Activated gamma-delta T cell treated with anti-CD3 and anti-CD28 coated beads, Interleukin-2, amount 50 U/mL, for 16 hours (primary cell): ENCODE results near the gene GBP6.
"Not testable (repeated sequence)": the region's sequence is repeated elsewhere in the genome, so short reads cannot be mapped to it uniquely, and the experiment has no call there.

ENCODE experiments used
- DNase-seq: peaks from one replicate; pipeline ENCODE4 v3.0.0-alpha.2; 2020; ENCODE audit warnings: low read depth

GBP6 gene

GRCh38 chr1:89373810-89374209 lies 10.0 kb downstream of the GBP6 start:
- not testable (repeated sequence) for DNase-seq

- DNase-seq: no peak
Observed at GRCh38 chr1:89378001-89378400, 14.1 kb downstream of the GBP6 start.

DNA sequence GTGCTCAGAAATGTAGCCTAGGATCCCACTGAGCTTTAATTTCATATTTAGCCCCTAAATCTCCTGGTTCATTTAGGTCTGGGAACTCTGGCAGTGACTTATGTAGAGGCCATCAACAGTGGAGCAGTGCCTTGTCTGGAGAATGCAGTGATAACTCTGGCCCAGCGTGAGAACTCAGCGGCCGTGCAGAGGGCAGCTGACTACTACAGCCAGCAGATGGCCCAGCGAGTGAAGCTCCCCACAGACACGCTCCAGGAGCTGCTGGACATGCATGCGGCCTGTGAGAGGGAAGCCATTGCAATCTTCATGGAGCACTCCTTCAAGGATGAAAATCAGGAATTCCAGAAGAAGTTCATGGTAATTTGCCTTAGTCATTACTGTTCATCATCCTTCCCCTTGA lies 17.8 kb downstream of the GBP6 start:
- no peak for DNase-seq

GRCh38 chr1:89382479-89382878 lies 18.6 kb downstream of the GBP6 start:
- DNase-seq: no peak

- DNase-seq: no peak
Observed at GRCh38 chr1:89383185-89383584, 19.3 kb downstream of the GBP6 start.

DNA sequence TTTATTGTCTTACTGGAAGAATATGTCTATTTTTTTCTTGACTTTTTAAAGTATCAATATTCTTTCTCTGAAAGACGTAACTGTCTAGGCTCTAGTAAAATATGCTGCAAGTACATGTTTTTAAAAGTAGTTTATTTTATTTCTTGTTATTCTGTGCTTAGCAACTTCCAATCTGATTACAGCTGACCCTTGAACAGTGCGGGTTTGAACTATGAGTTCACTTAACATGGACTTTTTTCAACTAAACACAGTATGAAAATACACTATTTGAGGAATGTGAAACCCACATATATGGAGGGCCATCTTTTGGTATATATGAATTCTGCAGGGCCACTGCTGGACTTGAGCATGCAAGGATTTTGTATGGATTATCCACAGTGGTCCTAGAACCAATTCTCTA lies 26.8 kb downstream of the GBP6 start:
- DNase-seq: no peak

- DNase-seq: no peak
Observed at GRCh38 chr1:89391686-89392085, 27.8 kb downstream of the GBP6 start.

GRCh38 chr1:89394851-89395250 lies 31.0 kb downstream of the GBP6 start:
- DNase-seq: no peak

DNA sequence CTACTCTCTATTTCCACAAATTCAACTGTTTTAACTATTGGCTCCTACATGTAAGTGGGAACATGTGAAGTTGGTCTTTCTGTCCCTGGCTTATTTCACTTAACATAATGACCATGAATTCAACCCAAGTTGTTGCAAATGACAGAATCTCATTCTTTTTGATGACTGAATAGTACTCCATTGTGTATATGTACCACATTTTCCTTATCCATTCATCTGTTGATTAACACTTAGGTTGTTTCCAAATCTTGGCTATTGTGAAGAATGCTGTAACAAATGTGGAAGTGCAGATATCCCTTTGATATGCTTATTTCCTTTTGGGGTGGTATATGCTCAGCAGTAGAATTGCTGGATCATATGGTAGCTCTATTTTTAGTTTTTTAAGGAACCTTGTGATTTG lies 33.0 kb downstream of the GBP6 start:
- no peak for DNase-seq

- no peak for DNase-seq
Observed at GRCh38 chr1:89405275-89405929, 41.5 kb downstream of the GBP6 start.

- no peak for DNase-seq
Observed at GRCh38 chr1:89407360-89407759, 43.5 kb downstream of the GBP6 start.

GRCh38 chr1:89407768-89408167 lies 43.9 kb downstream of the GBP6 start:
- not testable (repeated sequence) for DNase-seq

DNA sequence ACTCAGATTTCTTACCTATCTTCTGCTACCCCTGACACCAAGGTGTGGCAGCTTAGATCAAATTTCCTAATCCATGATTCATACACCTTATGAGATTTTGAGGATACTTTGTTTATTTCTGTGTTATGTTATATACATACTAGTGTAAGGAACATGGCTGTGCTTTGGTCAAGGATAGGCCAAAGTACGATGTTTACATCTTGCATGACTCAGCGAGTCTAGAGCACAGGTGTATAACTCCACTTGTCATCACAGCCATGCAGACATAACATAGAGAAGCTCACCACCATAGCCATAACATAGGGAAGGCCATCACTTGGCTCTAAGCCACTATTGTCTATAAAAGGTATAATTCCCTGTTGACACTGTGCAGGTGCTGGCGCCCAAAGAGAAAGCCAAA lies 61.2 kb downstream of the GBP6 start:
- DNase-seq: no peak

- no peak for DNase-seq
Observed at GRCh38 chr1:89429062-89429461, 65.2 kb downstream of the GBP6 start.

DNA sequence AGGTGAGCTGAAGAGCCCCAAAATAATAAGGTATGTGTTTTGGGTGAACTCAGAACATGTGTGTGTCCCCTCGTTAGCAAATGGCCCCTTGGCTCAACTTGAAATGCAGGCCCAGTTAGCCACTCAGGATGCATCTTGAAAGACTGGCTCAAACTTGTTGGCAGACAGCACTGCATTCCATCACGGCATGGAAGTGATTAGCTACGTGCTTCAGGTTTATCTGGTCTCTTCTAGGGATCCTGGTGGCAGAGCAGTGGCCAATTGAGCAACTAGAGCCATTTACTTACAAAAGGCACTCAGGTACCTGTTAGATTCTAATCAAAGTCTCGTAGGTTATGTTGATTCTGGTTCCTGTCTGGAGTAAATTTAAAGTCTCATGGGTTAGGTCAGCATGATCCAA lies 65.8 kb downstream of the GBP6 start:
- DNase-seq: not testable (repeated sequence)

DNA sequence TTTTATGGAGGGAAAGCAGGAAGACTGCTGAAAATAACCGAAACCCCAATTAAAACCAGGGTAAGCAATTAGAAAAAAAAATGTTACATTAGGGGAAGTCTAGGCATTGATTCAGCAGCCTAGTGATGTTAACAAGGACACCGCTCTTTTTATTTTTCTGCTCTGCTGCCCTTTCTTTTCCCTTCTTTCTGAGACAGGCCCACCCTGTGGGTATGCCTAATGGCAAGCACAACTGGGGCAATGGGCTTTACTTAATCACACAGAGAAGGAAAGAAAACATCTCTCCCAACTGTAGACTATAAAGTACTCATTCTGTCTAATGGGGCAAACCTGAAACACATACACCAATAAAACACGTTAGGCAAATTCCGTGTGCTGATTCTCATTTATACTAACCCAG lies 69.6 kb downstream of the GBP6 start:
- no peak for DNase-seq

- DNase-seq: not testable (repeated sequence)
Observed at GRCh38 chr1:89434058-89434780, 70.4 kb downstream of the GBP6 start.
